ENCODE measurements around the gene C5orf63. TPM values are rescaled to one million over a fixed set of nuclear protein-coding genes. Genes with fewer than 3 reads are reported as not detected.

Gene C5orf63
- total and polyA plus RNA-seq, 2 of the 13 experiments (the other 11 are each of a cell fraction or from before 2014, with no cell fraction given) = 7.9 to 8.8 TPM

GRCh38 chr5:127014573-127014972 is 58.7 kb downstream of the C5orf63 start:
- no peak overlapping the region for H2AFZ ChIP-seq (ENCODE audit: low read length)
- H3K4me2 ChIP-seq (ENCODE audit: low read depth, low read length) = no peak overlapping the region
- 97% methylated on average over 1 of the region's 1 CpG for WGBS (ENCODE audit: low lambda C conversion rate)
- in situ Hi-C loops (cut with HindIII; ENCODE audit: extremely low pct_ligation_motif_present, low pct_unique_long_range_greater_than_20kb) = no loop called here
- H3K4me3 ChIP-seq (replicated peaks in 1 of 3; ENCODE audit: insufficient read depth in 1 of 3, low read depth in 2 of 3, low read length in 3 of 3) = no peak overlapping the region
- no TSS peak for BruUV-seq (replicated peaks)
- no peak overlapping the region for H3K9ac ChIP-seq (ENCODE audit: insufficient read depth, low read depth, low read length)
- no peak for ATAC-seq
- H3K36me3 ChIP-seq (replicated peaks in 1 of 2; ENCODE audit: control insufficient read depth in 1 of 2, insufficient read depth in 2 of 2, low read length in 2 of 2) = no peaks in the 10 kb centered on the region
- H4K20me1 ChIP-seq (ENCODE audit: insufficient read depth, low read length) = no peaks in the 10 kb centered on the region
- ChIA-PET CTCF (ENCODE audit: low intra/inter-chr PET ratio, low total read pairs) (no interaction called here), POLR2A (no interaction called here)
- DNase-seq (ENCODE audit: low spot score) = no peak
- intact Hi-C loops (cut with micrococcal nuclease; ENCODE audit: unreplicated experiment) = no loop called here
- H3K27me3 ChIP-seq (ENCODE audit: control insufficient read depth in 1 of 2, insufficient read depth in 2 of 2, low read length in 2 of 2) = no peaks in the 10 kb centered on the region
- no peak overlapping the region for H3K27ac ChIP-seq (ENCODE audit: extremely low read length, insufficient read depth, low read length)
- H3K9me3 ChIP-seq (ENCODE audit: low read length) = no peaks in the 10 kb centered on the region
- no peak for FAIRE-seq
- H3K4me1 ChIP-seq (ENCODE audit: insufficient read depth, low read length) = no peaks in the 10 kb centered on the region
- no peaks in the 10 kb centered on the region for H3K79me2 ChIP-seq (ENCODE audit: insufficient read depth, low read length)
- TF ChIP-seq SIN3B (IDR thresholded peaks at IDR 0.05; ENCODE audit: low read length) (no peak), JUNB (CRISPR knock-in tag; IDR thresholded peaks at IDR 0.05; ENCODE audit: borderline replicate concordance) (no peak), ZSCAN31 (CRISPR knock-in tag; IDR thresholded peaks at IDR 0.05; ENCODE audit: low read depth) (no peak), ZNF646 (CRISPR knock-in tag; IDR thresholded peaks at IDR 0.05) (no peak), ZNF747 (CRISPR knock-in tag; IDR thresholded peaks at IDR 0.05; ENCODE audit: borderline replicate concordance) (no peak), POLR2A (IDR thresholded peaks at IDR 0.05; ENCODE audit: insufficient read depth in 1 of 2, low read depth in 2 of 2, low read length in 2 of 2) (no peak), HNRNPUL1 (IDR thresholded peaks at IDR 0.05; ENCODE audit: low read depth, low read length) (no peak), STAT6 (CRISPR knock-in tag; IDR thresholded peaks at IDR 0.05; ENCODE audit: borderline replicate concordance) (no peak), ZBTB38 (CRISPR knock-in tag; IDR thresholded peaks at IDR 0.05) (no peak), ZNF30 (CRISPR knock-in tag; IDR thresholded peaks at IDR 0.05) (no peak)
- TF ChIP-seq, protein P1, sequence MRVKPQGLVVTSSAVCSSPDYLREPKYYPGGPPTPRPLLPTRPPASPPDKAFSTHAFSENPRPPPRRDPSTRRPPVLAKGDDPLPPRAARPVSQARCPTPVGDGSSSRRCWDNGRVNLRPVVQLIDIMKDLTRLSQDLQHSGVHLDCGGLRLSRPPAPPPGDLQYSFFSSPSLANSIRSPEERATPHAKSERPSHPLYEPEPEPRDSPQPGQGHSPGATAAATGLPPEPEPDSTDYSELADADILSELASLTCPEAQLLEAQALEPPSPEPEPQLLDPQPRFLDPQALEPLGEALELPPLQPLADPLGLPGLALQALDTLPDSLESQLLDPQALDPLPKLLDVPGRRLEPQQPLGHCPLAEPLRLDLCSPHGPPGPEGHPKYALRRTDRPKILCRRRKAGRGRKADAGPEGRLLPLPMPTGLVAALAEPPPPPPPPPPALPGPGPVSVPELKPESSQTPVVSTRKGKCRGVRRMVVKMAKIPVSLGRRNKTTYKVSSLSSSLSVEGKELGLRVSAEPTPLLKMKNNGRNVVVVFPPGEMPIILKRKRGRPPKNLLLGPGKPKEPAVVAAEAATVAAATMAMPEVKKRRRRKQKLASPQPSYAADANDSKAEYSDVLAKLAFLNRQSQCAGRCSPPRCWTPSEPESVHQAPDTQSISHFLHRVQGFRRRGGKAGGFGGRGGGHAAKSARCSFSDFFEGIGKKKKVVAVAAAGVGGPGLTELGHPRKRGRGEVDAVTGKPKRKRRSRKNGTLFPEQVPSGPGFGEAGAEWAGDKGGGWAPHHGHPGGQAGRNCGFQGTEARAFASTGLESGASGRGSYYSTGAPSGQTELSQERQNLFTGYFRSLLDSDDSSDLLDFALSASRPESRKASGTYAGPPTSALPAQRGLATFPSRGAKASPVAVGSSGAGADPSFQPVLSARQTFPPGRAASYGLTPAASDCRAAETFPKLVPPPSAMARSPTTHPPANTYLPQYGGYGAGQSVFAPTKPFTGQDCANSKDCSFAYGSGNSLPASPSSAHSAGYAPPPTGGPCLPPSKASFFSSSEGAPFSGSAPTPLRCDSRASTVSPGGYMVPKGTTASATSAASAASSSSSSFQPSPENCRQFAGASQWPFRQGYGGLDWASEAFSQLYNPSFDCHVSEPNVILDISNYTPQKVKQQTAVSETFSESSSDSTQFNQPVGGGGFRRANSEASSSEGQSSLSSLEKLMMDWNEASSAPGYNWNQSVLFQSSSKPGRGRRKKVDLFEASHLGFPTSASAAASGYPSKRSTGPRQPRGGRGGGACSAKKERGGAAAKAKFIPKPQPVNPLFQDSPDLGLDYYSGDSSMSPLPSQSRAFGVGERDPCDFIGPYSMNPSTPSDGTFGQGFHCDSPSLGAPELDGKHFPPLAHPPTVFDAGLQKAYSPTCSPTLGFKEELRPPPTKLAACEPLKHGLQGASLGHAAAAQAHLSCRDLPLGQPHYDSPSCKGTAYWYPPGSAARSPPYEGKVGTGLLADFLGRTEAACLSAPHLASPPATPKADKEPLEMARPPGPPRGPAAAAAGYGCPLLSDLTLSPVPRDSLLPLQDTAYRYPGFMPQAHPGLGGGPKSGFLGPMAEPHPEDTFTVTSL (CRISPR knock-in tag; IDR thresholded peaks at IDR 0.05; ENCODE audit: borderline replicate concordance) = no peak
